HG03135 (cell line): ENCODE measurements around the gene PTPRN2.

Source experiments
- ATAC-seq: cut with Tn5 transposase; IDR thresholded peaks from one replicate; pipeline ENCODE4 v1.9.1; 2021; ENCODE audit warnings: mild to moderate bottlenecking, moderate library complexity; ENCODE audit not compliant: unreplicated experiment

The PTPRN2 gene

DNA sequence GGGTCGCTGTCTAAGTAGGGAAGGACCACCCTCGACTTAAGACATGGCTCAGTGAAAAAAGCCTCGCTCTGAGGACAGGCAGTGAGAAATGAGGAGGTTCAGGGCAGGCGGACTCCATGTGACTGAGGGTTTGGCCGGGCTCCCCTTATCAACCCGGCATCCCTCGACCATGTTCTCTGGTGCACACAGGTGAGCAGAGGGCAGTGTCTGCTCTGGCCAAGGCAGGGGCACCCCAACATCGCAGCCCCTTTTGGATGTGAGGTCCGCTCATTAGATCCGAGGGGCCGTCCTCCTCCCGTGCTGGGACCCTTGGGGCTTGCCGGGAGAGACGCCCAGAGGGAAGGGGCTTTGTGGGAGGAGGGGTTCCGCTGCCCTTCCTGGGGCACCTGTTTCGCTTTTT is 775.7 kb downstream of the PTPRN2 start:
- ATAC-seq, result no peak

DNA sequence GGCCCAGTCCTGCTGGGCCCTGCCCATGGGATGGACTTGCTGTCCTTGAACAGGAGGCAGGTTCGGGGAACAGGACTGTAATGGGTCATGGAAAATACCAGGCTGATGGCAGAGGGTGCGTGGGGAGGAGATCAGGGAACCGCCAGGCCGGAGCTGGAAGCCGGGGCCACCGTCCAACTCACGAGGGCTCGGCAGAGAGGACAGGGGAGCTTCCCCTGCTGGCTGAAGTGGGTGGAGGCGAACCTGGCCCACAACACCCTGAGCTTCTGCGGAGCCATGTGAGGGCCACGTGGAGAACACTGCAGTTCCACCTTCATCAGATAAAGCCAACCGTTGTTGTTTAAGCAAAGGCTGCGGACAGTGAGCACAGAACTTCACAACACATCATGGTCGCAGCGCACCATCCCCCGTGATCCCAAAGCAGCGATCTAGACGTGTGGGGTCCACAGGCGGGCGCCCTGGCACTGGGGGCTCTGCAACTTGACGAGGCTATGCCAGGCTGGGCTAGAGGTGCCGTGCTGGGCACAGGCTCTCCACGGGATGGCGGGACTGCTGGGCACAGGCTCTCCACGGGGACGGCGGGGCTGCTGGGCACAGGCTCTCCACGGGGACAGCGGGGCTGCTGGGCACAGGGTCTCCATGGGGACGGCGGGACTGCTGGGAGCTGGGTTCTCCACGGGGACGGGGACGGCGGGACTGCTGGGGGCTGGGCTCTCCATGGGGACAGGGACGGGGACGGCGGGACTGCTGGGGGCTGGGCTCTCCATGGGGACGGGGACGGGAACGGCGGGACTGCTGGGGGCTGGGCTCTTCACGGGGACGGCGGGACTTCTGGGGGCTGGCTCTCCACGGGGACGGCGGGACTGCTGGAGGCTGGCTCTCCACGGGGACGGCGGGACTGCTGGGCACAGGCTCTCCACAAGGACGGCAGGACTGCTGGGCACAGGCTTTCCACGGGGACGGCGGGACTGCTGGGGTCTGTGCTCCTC is 777.5 kb downstream of the PTPRN2 start:
- no peak for ATAC-seq

DNA sequence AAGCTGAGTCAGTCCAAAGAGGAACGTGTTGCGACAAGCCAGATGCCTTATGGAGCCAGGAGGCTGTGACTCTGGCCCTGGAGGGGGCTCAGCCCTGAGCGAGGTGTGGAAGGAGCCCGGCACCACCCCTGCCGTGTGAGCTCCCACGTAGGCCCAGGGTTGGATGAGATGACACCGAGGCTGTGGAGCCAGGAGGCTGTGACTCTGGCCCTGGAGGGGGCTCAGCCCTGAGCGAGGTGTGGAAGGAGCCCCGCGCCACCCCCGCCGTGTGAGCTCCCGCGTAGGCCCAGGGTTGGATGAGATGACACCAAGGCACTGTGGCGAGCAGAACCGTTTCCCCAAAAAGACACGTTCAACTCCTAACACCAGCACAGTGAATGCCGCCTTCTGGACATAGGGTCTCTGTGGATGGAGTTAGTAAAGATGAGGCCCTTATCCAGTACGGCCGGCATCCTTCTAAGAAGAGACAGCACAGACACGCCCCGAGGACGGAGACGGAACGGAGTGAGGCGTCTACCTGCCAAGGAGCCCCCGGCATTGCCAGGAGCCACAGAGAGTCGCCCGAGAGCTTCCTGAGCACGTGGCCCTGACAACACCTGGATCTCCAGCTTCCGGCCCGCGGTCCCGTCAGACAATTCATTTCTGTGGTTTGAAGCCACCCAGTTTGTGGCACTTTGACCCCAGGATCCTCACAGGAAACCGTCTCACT is 778.3 kb downstream of the PTPRN2 start:
- no peak for ATAC-seq

DNA sequence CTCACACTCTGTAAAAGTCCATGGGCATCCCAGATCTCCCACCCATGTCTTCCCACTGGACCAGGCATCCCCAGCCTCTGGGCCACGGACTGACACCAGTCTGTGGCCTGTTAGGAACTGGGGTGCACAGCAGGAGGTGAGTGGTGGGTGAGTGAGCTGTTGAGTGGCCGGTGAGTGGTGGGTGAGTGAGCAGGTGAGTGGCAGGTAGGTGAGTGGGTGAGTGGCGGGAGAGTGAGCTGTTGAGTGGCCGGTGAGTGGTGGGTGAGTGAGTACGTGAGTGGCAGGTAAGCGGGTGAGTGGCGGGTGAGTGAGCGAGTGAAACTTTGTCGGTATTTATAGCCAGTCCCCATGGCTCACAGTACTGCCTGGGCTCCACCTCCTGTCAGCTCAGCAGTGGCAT is 779.6 kb downstream of the PTPRN2 start:
- no peak for ATAC-seq

DNA sequence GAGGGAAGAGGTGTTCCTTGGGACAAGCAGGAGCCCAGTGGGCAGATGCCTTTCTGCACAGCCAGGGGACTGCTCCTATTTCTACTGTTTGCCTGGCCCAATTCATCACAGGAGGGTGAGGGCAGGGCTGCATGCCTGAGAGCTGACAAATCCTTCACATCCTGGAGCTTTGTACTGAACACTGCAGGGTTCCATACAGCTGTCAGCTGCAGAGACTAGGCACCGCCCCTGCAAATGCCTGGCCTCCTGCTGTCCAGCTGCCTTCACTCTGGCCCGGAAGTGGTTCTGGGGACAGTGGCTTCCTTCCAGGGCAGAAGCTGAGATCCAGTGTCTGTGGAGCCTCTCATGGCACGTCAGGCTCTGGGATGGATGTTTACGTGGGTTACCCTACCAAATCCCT is 780.1 kb downstream of the PTPRN2 start:
- ATAC-seq, result no peak

DNA sequence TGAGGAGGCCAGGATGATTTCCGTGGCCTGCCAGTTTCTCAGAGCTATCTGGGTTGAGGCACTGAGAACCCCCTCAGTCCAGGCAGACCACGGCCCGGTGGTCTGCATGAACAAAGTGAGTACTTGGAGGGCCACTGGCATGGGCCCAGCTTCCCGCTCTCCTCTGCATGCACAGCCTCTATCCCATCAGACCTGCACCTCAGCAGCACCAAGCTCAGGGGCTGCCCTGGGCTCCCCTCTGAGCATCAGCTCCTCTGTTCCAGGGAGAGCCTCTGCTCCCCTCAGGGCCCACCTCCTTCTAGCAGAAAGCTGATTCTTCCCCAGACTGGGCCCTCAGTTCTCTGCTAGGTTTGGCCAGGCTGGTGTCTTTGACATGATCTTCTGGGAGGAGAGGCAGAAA is 780.9 kb downstream of the PTPRN2 start:
- ATAC-seq, result no peak

DNA sequence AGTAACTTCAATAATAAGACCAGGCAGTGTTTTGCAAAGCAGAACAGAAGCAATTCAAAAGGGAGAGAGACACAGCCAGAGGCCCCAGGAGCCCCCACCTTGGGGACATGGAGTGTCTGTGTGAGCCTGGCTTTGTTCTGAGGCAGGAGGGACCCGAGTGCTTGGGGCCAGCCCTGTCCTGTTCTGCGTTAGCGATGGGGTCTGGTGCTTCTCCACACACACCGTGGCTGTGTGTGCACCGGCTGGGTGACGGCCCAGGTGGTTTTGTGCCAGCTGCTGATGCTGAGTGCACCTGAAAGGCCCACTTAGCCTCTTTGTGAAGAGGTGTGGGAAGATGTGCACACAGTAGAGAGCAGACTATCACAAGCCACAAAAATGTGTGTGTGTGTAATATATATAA is 781.9 kb downstream of the PTPRN2 start:
- ATAC-seq, result no peak

DNA sequence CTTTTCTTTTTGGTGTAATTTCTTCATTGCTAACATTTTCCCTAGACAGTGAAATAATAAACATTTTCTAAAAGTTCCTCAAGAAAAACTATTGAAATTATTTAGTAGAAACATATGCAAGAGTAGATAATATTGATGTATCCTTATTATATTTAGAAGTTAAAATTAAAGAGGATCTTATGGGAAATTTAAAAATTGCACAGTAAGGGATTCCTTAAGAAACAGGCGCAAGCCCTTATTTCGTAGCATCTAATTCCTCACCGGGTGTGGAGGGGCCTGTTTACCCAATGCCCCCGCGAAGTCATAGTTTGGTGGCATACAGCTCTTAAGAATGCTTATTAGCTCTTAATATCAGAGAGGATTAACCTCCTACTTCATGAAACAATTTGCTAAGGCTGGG is 783.7 kb downstream of the PTPRN2 start:
- no peak for ATAC-seq

DNA sequence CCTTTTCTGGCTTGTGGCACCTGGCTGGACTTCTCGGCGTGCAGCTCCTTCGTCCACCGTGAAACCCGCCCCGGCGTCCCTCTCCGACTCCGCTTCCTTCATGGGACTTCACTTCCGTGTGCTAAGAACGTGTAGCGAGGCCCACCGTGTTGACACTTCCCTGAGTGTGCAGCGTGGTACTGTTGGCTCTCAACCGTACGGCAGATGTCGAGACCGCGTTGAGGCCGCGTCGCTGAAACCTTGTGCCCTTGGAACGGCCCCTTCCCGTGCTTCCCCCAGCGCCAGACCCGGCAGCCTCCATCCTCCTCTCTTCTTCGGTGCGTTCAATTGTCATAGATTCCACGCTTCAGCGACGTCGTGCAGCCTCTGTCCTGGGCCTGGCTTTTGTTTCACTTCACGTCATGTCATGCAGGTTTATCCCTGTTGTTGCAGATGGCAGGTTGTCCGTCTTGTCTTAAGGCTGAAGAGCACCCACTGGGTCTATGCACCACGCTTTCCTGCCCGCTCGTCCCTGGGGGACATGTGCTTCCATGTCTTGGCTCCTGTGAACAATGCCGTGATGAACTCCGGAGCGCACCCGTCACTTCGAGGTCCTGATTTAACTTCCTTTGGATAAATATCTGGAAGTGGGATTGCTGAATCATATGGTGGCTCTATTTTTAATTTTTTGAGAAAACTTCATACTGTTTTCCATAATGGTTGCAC is 785.5 kb downstream of the PTPRN2 start:
- no peak for ATAC-seq

DNA sequence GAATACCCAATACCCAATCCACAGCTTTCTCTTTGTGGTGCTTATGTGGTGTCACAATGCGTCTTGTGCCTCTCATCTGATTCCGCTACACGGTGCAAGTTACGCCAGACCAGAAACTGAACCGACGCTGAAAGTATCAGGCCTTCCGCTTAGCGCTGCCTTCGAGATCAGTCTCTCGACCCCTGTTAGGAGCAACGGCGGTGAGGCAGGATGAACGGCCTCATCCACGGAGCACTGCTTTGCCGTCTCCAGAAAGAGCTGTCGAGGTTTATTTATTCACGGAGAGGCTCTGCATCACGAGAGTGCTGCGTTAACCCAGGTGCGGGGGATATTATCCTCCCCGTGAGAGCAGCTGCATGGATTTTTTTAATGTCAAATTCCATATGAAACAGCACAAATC is 786.5 kb downstream of the PTPRN2 start:
- ATAC-seq, result no peak

DNA sequence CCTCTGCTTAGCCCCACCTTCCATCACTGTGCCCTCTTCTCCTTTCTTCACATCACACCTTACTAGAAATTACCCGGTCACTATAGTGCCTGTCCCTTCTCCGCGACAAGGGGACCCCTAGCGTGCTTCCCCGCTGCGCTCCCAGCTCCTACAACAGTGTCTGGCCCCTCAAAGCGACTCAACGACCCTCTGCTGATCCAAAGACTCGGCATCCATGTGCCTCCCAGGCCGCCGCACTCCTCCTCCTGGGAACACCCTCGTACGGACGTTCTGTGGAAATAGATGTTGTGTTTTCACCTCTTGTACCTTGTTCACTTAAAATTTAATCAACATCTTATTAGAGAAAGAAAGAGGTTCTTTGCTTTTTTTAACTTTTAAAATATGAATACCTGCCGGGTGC is 787.3 kb downstream of the PTPRN2 start:
- ATAC-seq, result no peak

DNA sequence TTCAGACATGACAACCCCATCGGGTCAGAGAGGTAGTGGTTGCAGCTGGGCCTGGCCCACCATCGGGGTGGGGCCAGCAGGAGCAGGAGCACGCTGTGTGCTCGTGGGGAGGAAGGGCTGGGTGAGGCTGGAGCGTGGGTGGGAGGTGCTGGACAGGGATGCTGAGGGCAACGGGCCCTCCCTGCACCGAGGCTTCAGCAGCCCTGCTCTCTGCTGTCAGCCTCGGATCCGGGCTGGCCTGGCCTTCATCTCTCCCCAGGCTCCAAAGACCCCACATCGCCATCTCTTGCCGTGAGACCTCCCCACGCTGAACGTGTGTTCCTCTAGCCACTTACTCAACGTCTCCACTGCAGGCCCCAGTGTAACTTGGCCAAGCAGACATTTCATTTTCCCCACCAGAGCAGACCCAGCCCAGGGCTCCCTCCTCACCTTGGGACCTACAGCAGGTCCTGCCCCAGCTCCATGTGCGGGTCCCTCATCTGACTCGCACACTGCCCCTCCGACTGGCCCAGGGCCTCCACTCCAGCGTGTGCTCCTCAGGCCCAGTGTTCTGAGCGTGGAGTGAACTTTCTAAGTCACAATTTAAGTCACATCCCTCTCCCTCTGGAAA is 788.4 kb downstream of the PTPRN2 start:
- no peak for ATAC-seq

DNA sequence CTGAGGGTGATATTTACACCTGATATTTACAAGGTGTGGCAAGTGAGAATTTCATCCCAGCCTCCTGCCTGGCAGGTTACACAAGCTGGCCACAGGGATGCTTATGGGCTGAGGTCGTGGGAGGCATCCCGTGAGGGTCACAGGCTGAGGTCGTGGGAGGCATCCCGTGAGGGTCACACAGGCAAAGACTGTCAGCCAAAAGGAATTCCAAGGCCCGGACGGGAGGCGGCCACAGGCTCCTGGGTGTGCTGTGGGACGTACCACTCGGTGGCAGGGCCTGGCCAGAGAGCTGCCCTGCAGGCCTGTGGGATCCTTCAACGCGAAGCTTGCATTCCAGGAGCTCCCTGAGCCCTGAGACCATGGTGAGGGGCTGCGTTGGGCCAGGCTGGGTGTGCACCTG is 790.3 kb downstream of the PTPRN2 start:
- no peak for ATAC-seq

DNA sequence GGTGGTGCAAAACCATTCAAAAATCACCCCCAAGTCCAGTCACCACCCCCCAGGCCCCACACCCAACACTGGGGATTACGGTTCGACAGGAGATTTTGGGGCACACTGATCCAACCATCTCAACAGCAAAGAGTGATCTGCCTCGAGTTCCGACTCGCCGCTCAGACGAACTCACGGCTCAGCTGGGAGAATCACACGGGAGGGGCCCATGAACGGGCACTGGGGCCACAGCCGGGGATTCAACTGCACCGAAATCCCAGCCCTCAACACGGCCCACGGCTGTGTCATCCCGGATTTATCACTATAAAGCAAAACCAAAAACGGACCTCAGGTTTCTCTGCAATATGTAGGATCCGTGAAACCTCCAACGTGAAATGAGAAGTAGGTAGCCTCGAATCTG is 790.8 kb downstream of the PTPRN2 start:
- ATAC-seq, result no peak

DNA sequence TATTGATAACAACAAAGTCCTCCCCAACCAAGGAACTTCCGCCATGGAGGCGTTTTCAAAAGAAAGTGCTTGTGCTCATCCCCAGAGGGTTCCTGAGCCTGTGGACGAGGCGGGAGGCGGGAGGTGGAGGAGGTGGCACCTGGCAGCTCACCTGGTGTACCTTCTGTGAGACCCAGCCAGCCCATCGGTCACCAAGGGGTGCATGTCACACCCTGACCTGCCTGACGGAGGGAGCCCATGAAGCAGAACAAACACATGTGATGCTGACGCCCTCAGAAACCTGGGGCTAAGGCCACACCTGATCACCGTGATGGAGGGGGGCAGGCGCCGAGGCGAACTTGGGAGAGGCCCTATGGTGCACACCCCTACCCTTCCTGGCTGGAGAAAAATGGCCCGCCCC is 792.0 kb downstream of the PTPRN2 start:
- ATAC-seq, result no peak

DNA sequence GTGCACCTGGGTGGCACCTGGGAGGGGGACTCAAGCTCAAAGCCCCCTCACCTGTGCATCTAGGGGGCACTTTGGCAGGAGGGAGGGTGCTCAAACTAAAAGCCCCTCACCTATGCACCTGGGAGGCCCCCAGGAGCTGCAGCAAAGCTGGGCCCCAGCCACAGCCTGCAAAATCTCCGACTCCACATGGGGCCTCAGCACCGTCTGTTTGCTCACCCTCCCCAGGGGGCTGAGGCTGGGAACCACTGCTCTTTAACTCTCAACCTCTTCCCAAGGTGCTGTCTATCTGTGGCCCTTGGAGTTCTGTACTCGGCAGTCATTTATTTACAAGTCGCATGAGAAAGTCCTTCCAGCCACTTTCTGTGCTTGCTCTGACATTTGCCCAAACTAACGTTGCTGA is 792.4 kb downstream of the PTPRN2 start:
- ATAC-seq, result no peak

DNA sequence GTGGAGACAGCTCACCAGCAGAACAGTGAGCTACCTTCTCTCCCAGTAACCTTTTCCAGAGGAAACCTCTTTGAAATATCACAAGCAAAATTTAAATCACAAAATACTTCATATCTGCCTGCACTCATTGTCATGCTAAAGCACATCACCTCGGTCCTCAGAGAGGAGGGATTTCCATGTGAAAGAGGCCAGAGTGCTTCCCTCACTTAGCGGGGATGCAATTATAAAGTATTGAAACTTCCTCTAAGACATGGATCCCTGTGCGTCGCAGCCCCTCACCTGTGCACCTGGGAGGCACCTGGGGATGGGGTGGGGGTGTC is 792.9 kb downstream of the PTPRN2 start:
- ATAC-seq, result no peak

DNA sequence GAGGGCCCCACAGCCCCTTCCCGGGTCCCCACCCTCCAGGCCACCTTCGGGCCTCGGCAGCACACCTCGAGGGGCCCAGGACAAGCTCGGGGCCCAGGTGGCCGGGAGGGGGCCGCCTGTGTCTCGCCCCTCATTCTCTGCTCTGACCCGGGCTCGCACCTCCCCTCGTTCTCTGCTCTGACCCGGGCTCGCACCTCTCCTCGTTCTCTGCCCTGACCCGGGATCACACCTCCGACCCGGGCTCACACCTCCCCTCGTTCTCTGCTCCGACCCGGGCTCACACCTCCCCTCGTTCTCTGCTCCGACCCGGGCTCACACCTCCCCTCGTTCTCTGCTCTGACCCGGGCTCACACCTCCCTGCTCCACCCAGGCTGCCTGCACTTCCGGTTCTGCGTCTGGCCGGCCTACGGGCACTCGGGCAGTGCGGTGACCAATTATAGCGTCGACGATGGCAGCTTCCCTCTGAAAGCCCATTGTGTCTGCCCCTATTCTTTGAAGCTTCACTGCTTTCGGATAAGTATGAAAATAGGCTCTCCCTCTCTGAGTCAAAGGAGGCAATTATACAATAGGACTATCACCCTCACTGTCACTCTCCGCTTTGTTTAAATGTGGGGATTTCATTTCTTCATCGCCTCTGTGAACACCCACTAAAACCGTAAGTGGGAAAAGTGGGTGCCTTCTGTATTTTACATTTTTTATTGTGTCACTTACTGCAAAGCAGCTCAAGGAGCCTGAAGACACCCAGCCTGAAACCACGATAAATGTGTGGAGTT is 793.5 kb downstream of the PTPRN2 start:
- ATAC-seq, result no peak

DNA sequence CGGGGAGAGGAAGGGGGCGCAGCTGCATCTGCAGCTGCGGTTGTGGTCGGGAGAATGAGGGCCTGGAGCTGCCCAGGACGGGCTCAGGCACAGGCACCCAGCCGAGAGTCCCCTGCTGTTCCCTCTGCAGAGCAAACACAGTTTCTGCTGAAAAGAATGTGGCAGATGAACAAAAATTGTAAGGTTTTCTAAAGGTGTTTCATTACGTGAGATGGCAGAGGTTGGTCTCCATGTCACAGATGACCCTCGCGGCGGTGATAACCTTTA is 794.6 kb downstream of the PTPRN2 start:
- no peak for ATAC-seq

DNA sequence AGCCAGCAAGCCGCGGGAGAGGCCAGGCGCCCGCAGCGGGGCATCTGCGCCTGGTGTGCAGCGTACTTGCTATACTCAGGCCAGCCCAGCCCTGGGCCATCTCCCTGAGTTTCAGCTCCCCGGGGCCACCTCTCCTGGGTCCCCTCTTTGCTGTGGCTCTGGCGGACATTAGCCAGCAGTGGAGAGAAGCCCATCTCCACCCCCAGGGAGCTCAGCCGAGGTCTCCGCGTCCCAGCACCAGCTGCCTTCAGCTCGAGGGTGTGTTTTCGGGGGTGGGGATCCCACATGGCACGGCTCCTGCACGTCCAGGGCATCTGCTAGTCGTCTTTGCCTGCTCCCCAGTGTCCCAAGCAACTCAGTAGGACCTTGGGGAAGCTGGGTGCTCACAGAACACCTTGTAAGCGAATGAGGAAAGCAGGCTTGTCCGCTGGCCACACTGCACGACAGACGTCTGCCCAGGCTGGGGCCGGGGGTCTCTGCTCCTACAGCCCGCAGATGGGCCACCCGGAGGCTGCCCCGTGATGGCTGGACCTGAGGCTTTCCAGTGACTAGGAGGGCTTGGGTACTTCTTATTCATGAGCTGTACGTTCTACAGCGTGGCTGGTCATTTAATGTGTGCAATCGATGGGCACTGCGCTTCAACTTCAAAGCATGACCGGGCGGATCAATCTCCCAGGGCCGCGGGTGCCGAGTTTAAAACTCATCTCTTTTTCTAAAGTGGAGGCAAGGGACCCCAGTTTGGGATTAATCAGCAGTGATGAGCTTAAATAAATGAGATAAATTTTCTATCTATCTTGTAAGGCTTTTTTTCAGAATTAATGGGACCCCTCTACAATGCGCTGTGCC is 795.2 kb downstream of the PTPRN2 start:
- ATAC-seq, result no peak
